Smooth muscle cell (in vitro differentiated cells): ENCODE measurements around the gene SYNE3. TPM values are rescaled to one million over a fixed set of nuclear protein-coding genes. Genes with fewer than 3 reads are reported as not detected.

Source experiments
- DNase-seq: peaks from one replicate; lab custom pipeline; 2025; ENCODE audit not compliant: unreplicated experiment; lab: John Stamatoyannopoulos, UW
- H2AFZ ChIP-seq: fragments of 200-600 bp; sonication (generic); 2 replicates; pipeline ENCODE4 v1.6.0; 2016; ENCODE audit warnings: antibody characterized with exemption, low read depth, mild to moderate bottlenecking
- H3F3A ChIP-seq: fragments of 200-600 bp; sonication (generic); 2 replicates; pipeline ENCODE4 v1.6.0; 2017; ENCODE audit warnings: antibody characterized with exemption, low read depth
- H3K27ac ChIP-seq: fragments of 200-600 bp; sonication (generic); 2 replicates; pipeline ENCODE4 v1.5.1; 2016; ENCODE audit warnings: low read depth, mild to moderate bottlenecking
- H3K27me3 ChIP-seq: fragments of 200-600 bp; sonication (generic); 2 replicates; pipeline ENCODE4 v1.6.1; 2016; ENCODE audit warnings: low read depth, mild to moderate bottlenecking
- H3K36me3 ChIP-seq: fragments of 200-600 bp; sonication (generic); 2 replicates; pipeline ENCODE4 v1.5.1; 2016; ENCODE audit warnings: low read depth
- H3K4me1 ChIP-seq: fragments of 200-600 bp; sonication (generic); 2 replicates; pipeline ENCODE4 v1.5.1; 2016; ENCODE audit warnings: low read depth
- H3K4me2 ChIP-seq: fragments of 200-600 bp; sonication (generic); 2 replicates; pipeline ENCODE4 v1.6.0; 2016; ENCODE audit warnings: mild to moderate bottlenecking
- H3K4me3 ChIP-seq: fragments of 200-600 bp; sonication (generic); 2 replicates; pipeline ENCODE4 v1.5.1; 2016; ENCODE audit warnings: mild to moderate bottlenecking
- H3K79me2 ChIP-seq: fragments of 200-600 bp; sonication (generic); 2 replicates; pipeline ENCODE4 v1.6.0; 2016; ENCODE audit warnings: low read depth, mild to moderate bottlenecking
- H3K9ac ChIP-seq: fragments of 200-600 bp; sonication (generic); 2 replicates; pipeline ENCODE4 v1.6.0; 2016; ENCODE audit warnings: low read depth
- H3K9me3 ChIP-seq: fragments of 200-600 bp; sonication (generic); replicated peaks from 2 replicates; pipeline ENCODE4 v1.5.1; 2016; ENCODE audit warnings: low read depth
- H4K20me1 ChIP-seq: fragments of 200-600 bp; sonication (generic); 2 replicates; pipeline ENCODE4 v1.6.0; 2016; ENCODE audit warnings: low read depth
- WGBS: methylation state at CpG from one replicate; pipeline ENCODE4 v1.1.7; 2016; ENCODE audit warnings: low lambda C conversion rate; 5-methylcytosine and 5-hydroxymethylcytosine counted together
- polyA plus RNA-seq: library from polyadenylated mRNA; unstranded; fragments of >200 nt; fragmentation: Nextera tagmentation; extraction: Ambion mirVana; gene quantifications from 2 replicates; pipeline ENCODE4 v1.2.1, GENCODE V29; 2016
- total RNA-seq: library from RNA; depleted of rRNA; stranded (reverse); fragments of >200 nt; gene quantifications from 2 replicates; pipeline ENCODE4 v1.2.3, GENCODE V29; 2014
- TF ChIP-seq, protein P1 (sequence below): fragments of 200-600 bp; sonication (generic); IDR thresholded peaks from 2 replicates; pipeline ENCODE4 v1.5.1; 2017; ENCODE audit warnings: borderline replicate concordance, mild to moderate bottlenecking, antibody characterized with exemption; ENCODE audit not compliant: insufficient read depth, poor library complexity, severe bottlenecking

SYNE3 gene
- total and polyA plus RNA-seq, 2 experiments from 2014 or later = 4.0 to 4.1 TPM

- no peak overlapping the region for H3K4me3 ChIP-seq
- H3K4me2 ChIP-seq = no peak overlapping the region
- peaks cover 80% of the 10 kb centered on the region for H3K79me2 ChIP-seq
- WGBS = 95% methylated on average over 14 of the region's 14 CpGs
- H3K9me3 ChIP-seq = no peaks in the 10 kb centered on the region
- H3K27me3 ChIP-seq = no peaks in the 10 kb centered on the region
- H3F3A ChIP-seq = peaks cover 2% of the 10 kb centered on the region
- TF ChIP-seq, protein P1, sequence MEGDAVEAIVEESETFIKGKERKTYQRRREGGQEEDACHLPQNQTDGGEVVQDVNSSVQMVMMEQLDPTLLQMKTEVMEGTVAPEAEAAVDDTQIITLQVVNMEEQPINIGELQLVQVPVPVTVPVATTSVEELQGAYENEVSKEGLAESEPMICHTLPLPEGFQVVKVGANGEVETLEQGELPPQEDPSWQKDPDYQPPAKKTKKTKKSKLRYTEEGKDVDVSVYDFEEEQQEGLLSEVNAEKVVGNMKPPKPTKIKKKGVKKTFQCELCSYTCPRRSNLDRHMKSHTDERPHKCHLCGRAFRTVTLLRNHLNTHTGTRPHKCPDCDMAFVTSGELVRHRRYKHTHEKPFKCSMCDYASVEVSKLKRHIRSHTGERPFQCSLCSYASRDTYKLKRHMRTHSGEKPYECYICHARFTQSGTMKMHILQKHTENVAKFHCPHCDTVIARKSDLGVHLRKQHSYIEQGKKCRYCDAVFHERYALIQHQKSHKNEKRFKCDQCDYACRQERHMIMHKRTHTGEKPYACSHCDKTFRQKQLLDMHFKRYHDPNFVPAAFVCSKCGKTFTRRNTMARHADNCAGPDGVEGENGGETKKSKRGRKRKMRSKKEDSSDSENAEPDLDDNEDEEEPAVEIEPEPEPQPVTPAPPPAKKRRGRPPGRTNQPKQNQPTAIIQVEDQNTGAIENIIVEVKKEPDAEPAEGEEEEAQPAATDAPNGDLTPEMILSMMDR = no peak
- no peaks in the 10 kb centered on the region for H3K36me3 ChIP-seq
- no peak overlapping the region for H3K27ac ChIP-seq
- H3K9ac ChIP-seq = no peak overlapping the region
- H3K4me1 ChIP-seq = peaks cover 21% of the 10 kb centered on the region
- H2AFZ ChIP-seq = no peak overlapping the region
- no peak for DNase-seq
- peaks cover 70% of the 10 kb centered on the region for H4K20me1 ChIP-seq
These were observed 22.5 kb upstream of the SYNE3 start for GRCh38 chr14:95538801-95539509.

- H3F3A ChIP-seq = peaks cover 9% of the 10 kb centered on the region
- TF ChIP-seq, protein P1 = no peak
- WGBS = 79% methylated on average over 9 of the region's 9 CpGs
- H3K79me2 ChIP-seq = peaks cover 89% of the 10 kb centered on the region
- H3K4me2 ChIP-seq = peak overlapping the region; percentile 96
- peaks cover 29% of the 10 kb centered on the region for H3K4me1 ChIP-seq
- peak overlapping the region; percentile 16 for H3K27ac ChIP-seq
- no peaks in the 10 kb centered on the region for H3K27me3 ChIP-seq
- no peak overlapping the region for H3K4me3 ChIP-seq
- DNase-seq = no peak
- H3K9ac ChIP-seq = no peak overlapping the region
- no peaks in the 10 kb centered on the region for H3K9me3 ChIP-seq
- H2AFZ ChIP-seq = no peak overlapping the region
- H3K36me3 ChIP-seq = no peaks in the 10 kb centered on the region
- peaks cover 63% of the 10 kb centered on the region for H4K20me1 ChIP-seq
These were observed 21.0 kb upstream of the SYNE3 start for GRCh38 chr14:95537298-95538089.

- H2AFZ ChIP-seq = no peak overlapping the region
- H3K9me3 ChIP-seq = no peaks in the 10 kb centered on the region
- H3K79me2 ChIP-seq = peaks cover 88% of the 10 kb centered on the region
- 88% methylated on average over 5 of the region's 5 CpGs for WGBS
- H3K27me3 ChIP-seq = no peaks in the 10 kb centered on the region
- H3K4me2 ChIP-seq = peak overlapping the region; percentile 96
- H3K36me3 ChIP-seq = no peaks in the 10 kb centered on the region
- H3F3A ChIP-seq = peaks cover 13% of the 10 kb centered on the region
- TF ChIP-seq, protein P1 = no peak
- peak overlapping the region; percentile 80 for H3K4me3 ChIP-seq
- DNase-seq = no peak
- no peak overlapping the region for H3K27ac ChIP-seq
- peaks cover 56% of the 10 kb centered on the region for H4K20me1 ChIP-seq
- peaks cover 37% of the 10 kb centered on the region for H3K4me1 ChIP-seq
- H3K9ac ChIP-seq = no peak overlapping the region
These were observed 20.2 kb upstream of the SYNE3 start for GRCh38 chr14:95536671-95537070.
